ENCODE data around the gene NPC1.

DNA sequence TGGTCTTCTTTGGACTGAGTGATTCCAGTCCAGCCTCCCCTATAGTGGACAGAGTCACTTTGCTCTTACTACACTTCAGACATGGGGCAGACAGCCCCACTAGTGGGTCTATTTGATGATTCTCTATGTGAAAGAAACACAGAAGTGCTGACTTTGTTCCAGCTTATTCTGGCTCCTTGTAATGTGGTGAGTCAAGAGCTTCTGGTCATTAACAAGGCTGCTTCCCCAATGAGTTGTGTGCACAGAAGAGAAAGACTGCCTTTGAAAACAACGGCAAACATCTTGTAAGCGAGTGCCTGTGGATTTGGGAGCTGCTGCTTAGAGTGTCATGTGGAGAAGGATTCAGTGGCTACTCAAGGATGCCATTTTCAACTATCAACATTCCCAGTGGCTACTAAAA is 43.8 kb downstream of the NPC1 start:
- TF ChIP-seq, protein P1, sequence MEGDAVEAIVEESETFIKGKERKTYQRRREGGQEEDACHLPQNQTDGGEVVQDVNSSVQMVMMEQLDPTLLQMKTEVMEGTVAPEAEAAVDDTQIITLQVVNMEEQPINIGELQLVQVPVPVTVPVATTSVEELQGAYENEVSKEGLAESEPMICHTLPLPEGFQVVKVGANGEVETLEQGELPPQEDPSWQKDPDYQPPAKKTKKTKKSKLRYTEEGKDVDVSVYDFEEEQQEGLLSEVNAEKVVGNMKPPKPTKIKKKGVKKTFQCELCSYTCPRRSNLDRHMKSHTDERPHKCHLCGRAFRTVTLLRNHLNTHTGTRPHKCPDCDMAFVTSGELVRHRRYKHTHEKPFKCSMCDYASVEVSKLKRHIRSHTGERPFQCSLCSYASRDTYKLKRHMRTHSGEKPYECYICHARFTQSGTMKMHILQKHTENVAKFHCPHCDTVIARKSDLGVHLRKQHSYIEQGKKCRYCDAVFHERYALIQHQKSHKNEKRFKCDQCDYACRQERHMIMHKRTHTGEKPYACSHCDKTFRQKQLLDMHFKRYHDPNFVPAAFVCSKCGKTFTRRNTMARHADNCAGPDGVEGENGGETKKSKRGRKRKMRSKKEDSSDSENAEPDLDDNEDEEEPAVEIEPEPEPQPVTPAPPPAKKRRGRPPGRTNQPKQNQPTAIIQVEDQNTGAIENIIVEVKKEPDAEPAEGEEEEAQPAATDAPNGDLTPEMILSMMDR (optimal IDR thresholded peaks at IDR 0.05 in 1 of 3, IDR thresholded peaks at IDR 0.05 in 1 of 3, conservative IDR thresholded peaks at IDR 0.05 in 1 of 3; ENCODE audit: extremely low read depth in 1 of 3, insufficient read depth in 2 of 3, low read length in 3 of 3): no peak
- no peak for TF ChIP-seq EZH2 (IDR thresholded peaks at IDR 0.05; ENCODE audit: low read length)
